Natural killer cell (primary cell): Measurements from ENCODE around the gene TMTC3. TPM values are rescaled to one million over a fixed set of nuclear protein-coding genes. Genes with fewer than 3 reads are reported as not detected.

Experiments
- ATAC-seq, 3 donors: fragments of 150-1000 bp in 2 of 3; fragments of 200-7000 bp in 1 of 3; cut with Tn5 transposase; 1 replicate in 1 of 3; 2 replicates in 2 of 3; pipeline ENCODE4 v1.10.0; 2021; ENCODE audit warnings: mild to moderate bottlenecking in 2 of 3, moderate library complexity in 2 of 3
- DNase-seq, 2 donors: peaks; one replicate each; pipeline versions ENCODE4 v3.0.0 to v3.0.0-alpha.2; 2013 to 2021; ENCODE audit warnings: mixed read lengths in 1 of 2
- H3K27ac ChIP-seq: one replicate; pipeline ENCODE4 v1.5.1; 2013; ENCODE audit warnings: mild to moderate bottlenecking, low read length
- H3K27me3 ChIP-seq: one replicate; pipeline ENCODE4 v1.6.1; 2013; ENCODE audit warnings: low read length; ENCODE audit not compliant: control insufficient read depth, insufficient read depth
- H3K36me3 ChIP-seq: one replicate; pipeline ENCODE4 v1.6.1; 2013; ENCODE audit warnings: low read length; ENCODE audit not compliant: control insufficient read depth, insufficient read depth
- H3K4me1 ChIP-seq: one replicate; pipeline ENCODE4 v1.6.1; 2013; ENCODE audit warnings: low read length; ENCODE audit not compliant: control insufficient read depth, insufficient read depth
- H3K4me3 ChIP-seq: one replicate; pipeline ENCODE4 v1.5.1; 2013; ENCODE audit warnings: low read length
- H3K9me3 ChIP-seq: one replicate; pipeline ENCODE4 v1.6.1; 2013; ENCODE audit warnings: low read length; ENCODE audit not compliant: control insufficient read depth, insufficient read depth
- H3K27ac Mint-ChIP-seq, 2 donors: one replicate each; pipeline ENCODE4 v1.8.0; 2022; ENCODE audit warnings: mild to moderate bottlenecking in 2 of 2, mixed read lengths in 2 of 2, moderate library complexity in 1 of 2
- H3K27me3 Mint-ChIP-seq, 2 donors: one replicate each; pipeline ENCODE4 v1.8.0; 2022; ENCODE audit warnings: low read depth in 2 of 2, mixed read lengths in 2 of 2
- H3K36me3 Mint-ChIP-seq: one replicate; pipeline ENCODE4 v1.8.0; 2022; ENCODE audit warnings: mixed read lengths
- H3K4me1 Mint-ChIP-seq, 2 donors: one replicate each; pipeline ENCODE4 v1.8.0; 2022; ENCODE audit warnings: mixed read lengths in 2 of 2
- H3K4me3 Mint-ChIP-seq: one replicate; pipeline ENCODE4 v1.8.0; 2022; ENCODE audit warnings: mild to moderate bottlenecking, moderate library complexity, mixed read lengths
- H3K9me3 Mint-ChIP-seq, 2 donors: one replicate each; pipeline ENCODE4 v1.8.0; 2022; ENCODE audit warnings: mixed read lengths in 2 of 2
- CTCF ChIP-seq: fragments of 200-600 bp; IDR thresholded peaks from one replicate; pipeline ENCODE4 v1.8.0; 2022; ENCODE audit warnings: antibody characterized with exemption
- WGBS: methylation state at CpG from one replicate; pipeline ENCODE4 v1.1.7; 2013; ENCODE audit warnings: missing lambda C conversion rate; ENCODE audit not compliant: insufficient coverage; 5-methylcytosine and 5-hydroxymethylcytosine counted together
- intact Hi-C: fragments of 100-400 bp; cut with micrococcal nuclease; formaldehyde crosslinking; loops from one replicate; pipeline ENCODE4 v1.14.2; 2022
- total RNA-seq, 4 donors: library from RNA; stranded (reverse); fragments of 120-200 nt in 1 of 4; gene quantifications; one replicate each; pipeline versions ENCODE4 v1.2.3 to v1.2.4, GENCODE V29; 2013 to 2022

The TMTC3 gene
- total RNA-seq, 3 donors from 2014 or later (not counting 1 experiment from before 2014, with no cell fraction given): 5.0 to 6.2 (median 5.3) TPM

GRCh38 chr12:88144546-88145468 lies 2.7 kb downstream of the TMTC3 start:
- Mint-ChIP-seq H3K36me3 (no peaks in the 10 kb centered on the region), H3K4me1 (peaks cover 25 to 36% of the 10 kb centered on the region in 2 donors), H3K9me3 (no peaks in the 10 kb centered on the region), H3K4me3 (peak overlapping the region; percentile 45), H3K27ac (peak overlapping the region; percentile 29 to 55), H3K27me3 (no peaks in the 10 kb centered on the region)
- no peak for TF ChIP-seq CTCF
- 97% methylated on average over 3 of the region's 3 CpGs for WGBS
- ATAC-seq (no peak), DNase-seq (no peak)
- Histone ChIP-seq H3K4me3 (no peak overlapping the region), H3K4me1 (peaks cover 11% of the 10 kb centered on the region), H3K27ac (no peak overlapping the region), H3K36me3 (no peaks in the 10 kb centered on the region), H3K9me3 (no peaks in the 10 kb centered on the region), H3K27me3 (no peaks in the 10 kb centered on the region)
- intact Hi-C loops: loop anchor here (5.0 kb wide), 1 partner anchor 1382 kb away; the partner anchor contains the start of gene POC1B

- Mint-ChIP-seq H3K4me3 (no peak overlapping the region), H3K36me3 (no peaks in the 10 kb centered on the region), H3K27me3 (no peaks in the 10 kb centered on the region), H3K4me1 (peaks cover 25 to 28% of the 10 kb centered on the region in 2 donors), H3K9me3 (no peaks in the 10 kb centered on the region), H3K27ac (peak overlapping the region in 1 of 2 donors; percentile 55)
- Histone ChIP-seq H3K9me3 (no peaks in the 10 kb centered on the region), H3K27ac (no peak overlapping the region), H3K27me3 (no peaks in the 10 kb centered on the region), H3K4me3 (no peak overlapping the region), H3K4me1 (peaks cover 11% of the 10 kb centered on the region), H3K36me3 (peaks cover 2% of the 10 kb centered on the region)
- no peak for TF ChIP-seq CTCF
- no peak for ATAC-seq
- intact Hi-C loops: no loop called here
- DNase-seq: no peak
- 88% methylated on average over 5 of the region's 5 CpGs for WGBS
Observed at GRCh38 chr12:88145567-88146505, 3.7 kb downstream of the TMTC3 start.

- Histone ChIP-seq H3K4me1 (no peaks in the 10 kb centered on the region), H3K27me3 (no peaks in the 10 kb centered on the region), H3K36me3 (peaks cover 2% of the 10 kb centered on the region), H3K4me3 (no peak overlapping the region), H3K27ac (no peak overlapping the region), H3K9me3 (no peaks in the 10 kb centered on the region)
- Mint-ChIP-seq H3K27ac (no peak overlapping the region), H3K4me3 (no peak overlapping the region), H3K9me3 (no peaks in the 10 kb centered on the region), H3K27me3 (no peaks in the 10 kb centered on the region), H3K4me1 (peaks cover 5% of the 10 kb centered on the region in 2 donors), H3K36me3 (no peaks in the 10 kb centered on the region)
- DNase-seq (no peak), ATAC-seq (no peak)
- intact Hi-C loops: no loop called here
- 96% methylated on average over 2 of the region's 2 CpGs for WGBS
- no peak for TF ChIP-seq CTCF
Observed at GRCh38 chr12:88150063-88150462, 8.0 kb downstream of the TMTC3 start.
